NCI-H1105 treated with DMSO at 0.1 percent for 48 hours (cell line): ENCODE data around the gene POU5F1.
A peak's percentile ranks its signal among the peaks of the same experiment; 100 is the strongest.
"Not testable (repeated sequence)": the region's sequence is repeated elsewhere in the genome, so short reads cannot be mapped to it uniquely, and the experiment has no call there.

Experiments
- DNase-seq: peaks from one replicate; lab custom pipeline; 2025; lab: John Stamatoyannopoulos, UW

POU5F1 gene

GRCh38 chr6:31170600-31170881 lies at the start of gene POU5F1:
Gene POU5F1, minus strand, starts transcription at chr6:31170682. Its CDS starts 62 bp downstream, at chr6:31170620.
- DNase-seq = no peak

GRCh38 chr6:31216208-31216898 lies 45.9 kb upstream of the POU5F1 start:
- no peak for DNase-seq

- not testable (repeated sequence) for DNase-seq
Measured at GRCh38 chr6:31215216-31215615, 44.7 kb upstream of the POU5F1 start.

GRCh38 chr6:31214516-31214915 lies 44.0 kb upstream of the POU5F1 start:
- no peak for DNase-seq

GRCh38 chr6:31210741-31211532 lies 40.5 kb upstream of the POU5F1 start:
- no peak for DNase-seq

- DNase-seq = no peak
Measured at GRCh38 chr6:31210123-31210522, 39.6 kb upstream of the POU5F1 start.

- DNase-seq = no peak
Measured at GRCh38 chr6:31209137-31209536, 38.7 kb upstream of the POU5F1 start.

GRCh38 chr6:31208506-31208905 lies 38.0 kb upstream of the POU5F1 start:
- DNase-seq = no peak

GRCh38 chr6:31205638-31206037 lies 35.2 kb upstream of the POU5F1 start:
- no peak for DNase-seq

GRCh38 chr6:31204751-31205145 lies 34.3 kb upstream of the POU5F1 start:
- DNase-seq = no peak

GRCh38 chr6:31203345-31203979 lies 33.0 kb upstream of the POU5F1 start:
- peak; percentile 26 for DNase-seq

GRCh38 chr6:31202259-31203166 lies 32.0 kb upstream of the POU5F1 start:
- no peak for DNase-seq

GRCh38 chr6:31199105-31199452 lies 28.6 kb upstream of the POU5F1 start:
- DNase-seq = not testable (repeated sequence)

- peak; percentile 73 for DNase-seq
Measured at GRCh38 chr6:31197559-31198305, 27.2 kb upstream of the POU5F1 start.

- not testable (repeated sequence) for DNase-seq
Measured at GRCh38 chr6:31196251-31197022, 26.0 kb upstream of the POU5F1 start.

GRCh38 chr6:31195308-31195979 lies 25.0 kb upstream of the POU5F1 start:
- not testable (repeated sequence) for DNase-seq

GRCh38 chr6:31194061-31194834 lies 23.8 kb upstream of the POU5F1 start:
- DNase-seq = no peak

- DNase-seq = no peak
Measured at GRCh38 chr6:31193206-31193605, 22.7 kb upstream of the POU5F1 start.

- DNase-seq = peak; percentile 56
Measured at GRCh38 chr6:31192431-31193105, 22.1 kb upstream of the POU5F1 start.
